Measurements from ENCODE around the gene GAD2.

Gene GAD2

DNA sequence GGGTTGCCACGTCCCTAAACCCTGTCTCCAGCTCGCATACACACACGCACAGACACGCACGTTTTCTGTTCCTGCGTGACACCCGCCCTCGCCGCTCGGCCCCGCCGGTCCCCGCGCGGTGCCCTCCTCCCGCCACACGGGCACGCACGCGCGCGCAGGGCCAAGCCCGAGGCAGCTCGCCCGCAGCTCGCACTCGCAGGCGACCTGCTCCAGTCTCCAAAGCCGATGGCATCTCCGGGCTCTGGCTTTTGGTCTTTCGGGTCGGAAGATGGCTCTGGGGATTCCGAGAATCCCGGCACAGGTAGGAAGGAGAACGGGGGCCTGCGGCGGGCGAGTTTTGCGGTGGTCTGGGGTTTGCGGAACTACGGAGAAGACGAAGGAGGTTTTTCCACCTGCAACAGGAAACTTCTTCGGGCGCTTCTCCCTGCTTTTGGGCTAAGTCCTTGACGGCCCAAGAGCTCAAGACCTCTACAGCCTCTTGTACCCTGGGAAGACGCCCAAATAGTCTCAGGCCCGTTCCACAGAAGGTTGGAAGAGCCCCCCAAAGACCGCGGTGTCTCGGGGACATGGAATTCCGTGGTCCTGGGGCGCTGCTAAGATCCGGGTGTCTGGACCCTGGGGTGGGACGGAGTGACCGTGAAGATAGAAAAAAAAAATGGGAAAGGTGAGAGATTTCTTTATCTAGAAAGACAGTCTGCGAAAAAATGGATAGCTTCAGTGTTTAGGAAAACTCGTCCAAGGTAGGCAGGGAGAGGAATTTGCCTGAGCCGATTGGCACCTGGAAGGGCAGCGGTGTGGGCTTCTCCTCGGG, at the start of gene GAD2:
TSS of gene GAD2 (plus strand) at position 190 of the 811 bp plus-strand sequence. CDS start at position 226, 36 bp downstream.
- H3K27me3 ChIP-seq (ENCODE audit: control insufficient read depth, insufficient read depth, low read length), result peaks cover 87% of the 10 kb centered on the region
- H3K4me1 ChIP-seq (ENCODE audit: control insufficient read depth, insufficient read depth, low read length), result peaks cover 20% of the 10 kb centered on the region
- no peak within 1 kb of the TSS for H3K9ac ChIP-seq (ENCODE audit: low read depth, low read length)
- H3K4me3 ChIP-seq (ENCODE audit: low read depth, low read length), result peak within 1 kb of the TSS; percentile 44
- no peaks in the 10 kb centered on the region for H3K9me3 ChIP-seq (ENCODE audit: control insufficient read depth, insufficient read depth, low read length)
- H3K36me3 ChIP-seq (ENCODE audit: control insufficient read depth, insufficient read depth, low read length), result no peaks in the 10 kb centered on the region

DNA sequence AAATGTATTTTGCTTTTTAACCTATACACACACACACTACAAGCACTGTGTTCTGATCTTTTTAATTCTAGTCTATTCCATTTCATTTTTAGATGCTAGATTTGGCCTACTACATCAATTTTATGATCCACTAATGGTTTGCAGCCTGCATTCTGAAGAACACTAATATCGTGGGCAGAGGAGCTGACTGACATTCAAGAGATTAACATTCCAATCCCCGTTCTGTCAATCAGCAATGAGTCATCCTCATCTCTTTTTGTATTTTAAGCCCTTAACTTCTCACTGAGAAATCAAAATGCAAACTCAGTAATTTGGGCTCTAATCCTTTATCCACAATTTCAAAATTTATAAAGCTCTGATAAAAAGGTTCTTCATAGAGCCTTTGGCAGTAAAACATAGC, 47.1 kb upstream of the GAD2 start:
- Histone ChIP-seq H3K4me3 (ENCODE audit: low read depth, low read length) (no peak overlapping the region), H3K9ac (ENCODE audit: low read depth, low read length) (no peak overlapping the region), H3K4me1 (ENCODE audit: control insufficient read depth, insufficient read depth, low read length) (peaks cover 24% of the 10 kb centered on the region), H3K27me3 (ENCODE audit: control insufficient read depth, insufficient read depth, low read length) (no peaks in the 10 kb centered on the region), H3K9me3 (ENCODE audit: control insufficient read depth, insufficient read depth, low read length) (no peaks in the 10 kb centered on the region), H3K36me3 (ENCODE audit: control insufficient read depth, insufficient read depth, low read length) (no peaks in the 10 kb centered on the region)

- Histone ChIP-seq H3K4me1 (ENCODE audit: control insufficient read depth, insufficient read depth, low read length) (peaks cover 24% of the 10 kb centered on the region), H3K9me3 (ENCODE audit: control insufficient read depth, insufficient read depth, low read length) (no peaks in the 10 kb centered on the region), H3K27me3 (ENCODE audit: control insufficient read depth, insufficient read depth, low read length) (no peaks in the 10 kb centered on the region), H3K9ac (ENCODE audit: low read depth, low read length) (no peak overlapping the region), H3K4me3 (ENCODE audit: low read depth, low read length) (no peak overlapping the region), H3K36me3 (ENCODE audit: control insufficient read depth, insufficient read depth, low read length) (no peaks in the 10 kb centered on the region)
These were observed 44.4 kb upstream of the GAD2 start for GRCh38 chr10:26172131-26172530.

DNA sequence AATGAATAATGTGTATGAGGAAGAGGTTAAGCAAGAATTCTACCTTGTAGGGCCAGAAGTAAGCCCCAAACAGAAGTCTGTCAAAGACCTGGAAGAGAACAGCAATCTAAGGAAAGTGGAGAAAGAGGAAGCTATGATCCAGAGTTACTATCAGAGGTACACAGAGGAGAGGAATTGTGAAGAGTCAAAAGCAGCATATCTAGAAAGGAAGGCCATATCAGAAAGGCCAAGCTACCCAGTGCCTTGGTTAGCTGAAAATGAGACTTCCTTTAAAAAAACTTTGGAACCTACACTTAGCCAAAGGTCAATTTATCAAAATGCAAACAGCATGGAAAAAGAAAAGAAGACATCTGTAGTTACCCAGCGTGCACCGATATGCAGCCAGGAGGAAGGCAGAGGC, 42.7 kb upstream of the GAD2 start:
- no peaks in the 10 kb centered on the region for H3K36me3 ChIP-seq (ENCODE audit: control insufficient read depth, insufficient read depth, low read length)
- H3K9me3 ChIP-seq (ENCODE audit: control insufficient read depth, insufficient read depth, low read length), result no peaks in the 10 kb centered on the region
- peaks cover 21% of the 10 kb centered on the region for H3K4me1 ChIP-seq (ENCODE audit: control insufficient read depth, insufficient read depth, low read length)
- H3K4me3 ChIP-seq (ENCODE audit: low read depth, low read length), result no peak overlapping the region
- no peaks in the 10 kb centered on the region for H3K27me3 ChIP-seq (ENCODE audit: control insufficient read depth, insufficient read depth, low read length)
- H3K9ac ChIP-seq (ENCODE audit: low read depth, low read length), result no peak overlapping the region

DNA sequence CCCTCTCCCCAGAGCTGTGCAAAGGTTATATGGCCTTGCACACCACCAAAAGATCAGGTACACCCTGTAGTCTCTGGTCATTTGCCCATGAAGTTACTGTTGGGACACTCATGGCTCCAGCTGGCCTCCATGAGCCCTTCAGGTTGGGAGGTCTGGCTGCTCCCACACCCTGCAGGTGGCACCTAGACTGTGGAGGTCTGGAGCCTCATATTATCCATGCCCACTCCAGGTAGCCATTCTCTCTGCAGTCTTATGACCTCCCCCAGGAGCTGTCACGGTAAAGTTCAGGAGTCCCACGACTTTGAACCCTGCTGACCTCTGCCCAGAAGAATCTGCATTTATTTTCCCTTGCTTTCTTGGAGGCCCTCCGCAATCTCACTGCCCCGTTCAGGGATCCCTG, 39.2 kb upstream of the GAD2 start:
- Histone ChIP-seq H3K27me3 (ENCODE audit: control insufficient read depth, insufficient read depth, low read length) (no peaks in the 10 kb centered on the region), H3K9me3 (ENCODE audit: control insufficient read depth, insufficient read depth, low read length) (no peaks in the 10 kb centered on the region), H3K36me3 (ENCODE audit: control insufficient read depth, insufficient read depth, low read length) (no peaks in the 10 kb centered on the region), H3K4me1 (ENCODE audit: control insufficient read depth, insufficient read depth, low read length) (no peaks in the 10 kb centered on the region), H3K4me3 (ENCODE audit: low read depth, low read length) (no peak overlapping the region), H3K9ac (ENCODE audit: low read depth, low read length) (no peak overlapping the region)

- H3K9me3 ChIP-seq (ENCODE audit: control insufficient read depth, insufficient read depth, low read length), result no peaks in the 10 kb centered on the region
- no peaks in the 10 kb centered on the region for H3K36me3 ChIP-seq (ENCODE audit: control insufficient read depth, insufficient read depth, low read length)
- no peaks in the 10 kb centered on the region for H3K27me3 ChIP-seq (ENCODE audit: control insufficient read depth, insufficient read depth, low read length)
- no peak overlapping the region for H3K4me3 ChIP-seq (ENCODE audit: low read depth, low read length)
- no peak overlapping the region for H3K9ac ChIP-seq (ENCODE audit: low read depth, low read length)
- no peaks in the 10 kb centered on the region for H3K4me1 ChIP-seq (ENCODE audit: control insufficient read depth, insufficient read depth, low read length)
These were observed 22.3 kb upstream of the GAD2 start for GRCh38 chr10:26194275-26194674.

DNA sequence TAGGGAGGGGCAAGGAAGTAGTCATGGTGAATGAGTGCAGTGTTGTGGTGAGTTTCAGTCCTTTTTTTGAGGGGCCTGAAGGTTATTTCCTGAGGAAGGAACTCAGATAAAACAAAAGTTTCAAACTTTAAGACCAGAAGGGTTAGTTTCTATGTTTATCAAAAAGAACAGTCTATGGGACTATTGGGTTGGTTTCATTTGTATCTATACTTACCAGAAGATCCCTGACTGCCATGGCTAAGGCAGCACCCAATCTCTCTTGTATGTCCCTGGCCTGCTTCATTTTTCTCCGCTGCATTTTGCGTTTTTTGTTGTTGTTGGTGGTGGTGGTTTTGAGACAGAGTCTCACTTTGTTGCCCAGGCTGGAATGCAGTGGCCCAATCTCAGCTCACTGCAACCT, 19.3 kb upstream of the GAD2 start:
- Histone ChIP-seq H3K36me3 (ENCODE audit: control insufficient read depth, insufficient read depth, low read length) (no peaks in the 10 kb centered on the region), H3K27me3 (ENCODE audit: control insufficient read depth, insufficient read depth, low read length) (no peaks in the 10 kb centered on the region), H3K9me3 (ENCODE audit: control insufficient read depth, insufficient read depth, low read length) (no peaks in the 10 kb centered on the region), H3K4me1 (ENCODE audit: control insufficient read depth, insufficient read depth, low read length) (peaks cover 4% of the 10 kb centered on the region), H3K4me3 (ENCODE audit: low read depth, low read length) (no peak overlapping the region), H3K9ac (ENCODE audit: low read depth, low read length) (no peak overlapping the region)

- Histone ChIP-seq H3K9ac (ENCODE audit: low read depth, low read length) (no peak overlapping the region), H3K9me3 (ENCODE audit: control insufficient read depth, insufficient read depth, low read length) (no peaks in the 10 kb centered on the region), H3K27me3 (ENCODE audit: control insufficient read depth, insufficient read depth, low read length) (no peaks in the 10 kb centered on the region), H3K36me3 (ENCODE audit: control insufficient read depth, insufficient read depth, low read length) (no peaks in the 10 kb centered on the region), H3K4me3 (ENCODE audit: low read depth, low read length) (no peak overlapping the region), H3K4me1 (ENCODE audit: control insufficient read depth, insufficient read depth, low read length) (peaks cover 4% of the 10 kb centered on the region)
These were observed 18.5 kb upstream of the GAD2 start for GRCh38 chr10:26198119-26198518.

DNA sequence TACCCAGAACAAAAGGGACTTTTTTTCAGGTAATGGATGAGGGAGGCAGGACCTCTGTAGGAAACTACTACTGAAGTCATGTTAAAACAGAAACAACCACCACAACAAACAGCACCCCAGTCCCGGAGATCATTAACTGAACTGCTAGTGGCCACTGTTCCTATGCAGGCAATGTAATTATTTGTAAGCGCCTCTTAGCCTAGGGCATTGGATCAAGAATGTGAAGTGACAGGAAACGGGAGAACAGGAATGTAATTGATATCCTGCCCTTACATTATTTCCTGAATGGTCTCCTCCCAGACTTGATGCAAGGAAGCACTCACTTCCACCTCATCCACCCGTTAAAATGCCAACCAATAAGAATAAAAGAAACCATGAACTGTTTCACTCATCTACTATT, 16.7 kb upstream of the GAD2 start:
- peaks cover 4% of the 10 kb centered on the region for H3K4me1 ChIP-seq (ENCODE audit: control insufficient read depth, insufficient read depth, low read length)
- no peaks in the 10 kb centered on the region for H3K9me3 ChIP-seq (ENCODE audit: control insufficient read depth, insufficient read depth, low read length)
- no peak overlapping the region for H3K9ac ChIP-seq (ENCODE audit: low read depth, low read length)
- H3K27me3 ChIP-seq (ENCODE audit: control insufficient read depth, insufficient read depth, low read length), result no peaks in the 10 kb centered on the region
- H3K4me3 ChIP-seq (ENCODE audit: low read depth, low read length), result no peak overlapping the region
- H3K36me3 ChIP-seq (ENCODE audit: control insufficient read depth, insufficient read depth, low read length), result no peaks in the 10 kb centered on the region

- H3K9me3 ChIP-seq (ENCODE audit: control insufficient read depth, insufficient read depth, low read length), result no peaks in the 10 kb centered on the region
- peaks cover 17% of the 10 kb centered on the region for H3K27me3 ChIP-seq (ENCODE audit: control insufficient read depth, insufficient read depth, low read length)
- H3K4me1 ChIP-seq (ENCODE audit: control insufficient read depth, insufficient read depth, low read length), result no peaks in the 10 kb centered on the region
- H3K36me3 ChIP-seq (ENCODE audit: control insufficient read depth, insufficient read depth, low read length), result no peaks in the 10 kb centered on the region
- no peak overlapping the region for H3K4me3 ChIP-seq (ENCODE audit: low read depth, low read length)
- no peak overlapping the region for H3K9ac ChIP-seq (ENCODE audit: low read depth, low read length)
These were observed 11.4 kb upstream of the GAD2 start for GRCh38 chr10:26205223-26205622.

DNA sequence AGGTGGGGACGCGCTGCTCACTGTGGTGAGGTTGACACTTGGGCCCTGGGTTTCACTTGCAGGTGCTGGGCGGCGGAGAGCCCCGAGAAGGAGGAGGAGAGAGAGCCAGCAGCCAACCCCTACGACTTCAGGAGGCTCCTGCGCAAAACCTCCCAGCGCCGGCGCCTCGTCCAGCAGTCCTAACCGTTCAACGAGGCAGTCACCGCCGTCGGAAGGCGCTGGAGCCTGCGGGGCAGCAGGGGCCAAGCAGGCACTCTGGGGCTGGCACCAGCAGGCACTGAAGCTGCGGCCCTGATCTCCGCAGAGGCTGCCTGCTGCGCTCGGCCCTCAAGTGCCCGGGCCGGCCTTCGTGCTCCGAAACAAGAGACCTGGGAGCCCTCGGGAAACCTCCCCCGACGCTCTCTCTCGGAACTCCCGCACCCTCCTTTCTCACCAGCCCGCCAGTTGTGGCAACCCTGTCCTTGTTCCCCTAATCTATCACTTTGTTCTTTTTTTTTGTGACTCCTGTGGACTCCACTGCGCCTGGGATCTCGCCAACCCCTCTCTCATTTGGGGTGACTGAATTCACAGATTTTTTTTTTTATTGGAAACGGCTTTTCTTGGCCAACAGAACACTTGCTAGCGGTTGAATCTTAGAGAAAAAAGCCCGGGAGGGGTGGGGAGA, 4.7 kb upstream of the GAD2 start:
- H3K36me3 ChIP-seq (ENCODE audit: control insufficient read depth, insufficient read depth, low read length), result no peaks in the 10 kb centered on the region
- H3K9ac ChIP-seq (ENCODE audit: low read depth, low read length), result no peak overlapping the region
- peak overlapping the region; percentile 23 for H3K4me3 ChIP-seq (ENCODE audit: low read depth, low read length)
- no peaks in the 10 kb centered on the region for H3K9me3 ChIP-seq (ENCODE audit: control insufficient read depth, insufficient read depth, low read length)
- H3K27me3 ChIP-seq (ENCODE audit: control insufficient read depth, insufficient read depth, low read length), result peaks cover 74% of the 10 kb centered on the region
- peaks cover 15% of the 10 kb centered on the region for H3K4me1 ChIP-seq (ENCODE audit: control insufficient read depth, insufficient read depth, low read length)

DNA sequence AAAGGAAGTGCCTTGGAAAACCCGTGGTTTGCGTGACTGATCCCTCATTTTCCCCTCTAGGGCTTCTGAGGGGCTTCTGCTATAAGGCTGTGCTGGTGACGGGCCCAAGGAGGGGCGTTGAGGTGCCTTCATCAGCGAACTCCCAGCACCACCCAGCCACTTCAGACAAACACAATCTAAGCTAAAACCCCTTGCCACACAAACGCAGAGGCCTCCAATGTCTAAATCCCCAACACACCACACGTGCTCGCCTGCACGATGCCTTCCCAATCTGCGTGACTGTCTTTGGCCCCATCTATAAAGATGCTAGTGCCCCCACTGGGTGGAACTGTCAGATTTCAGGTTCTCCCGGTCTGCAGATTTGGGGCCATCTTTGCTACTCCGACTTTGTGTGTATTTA, 4.1 kb upstream of the GAD2 start:
- Histone ChIP-seq H3K27me3 (ENCODE audit: control insufficient read depth, insufficient read depth, low read length) (peaks cover 80% of the 10 kb centered on the region), H3K4me3 (ENCODE audit: low read depth, low read length) (peak overlapping the region; percentile 23), H3K9ac (ENCODE audit: low read depth, low read length) (no peak overlapping the region), H3K4me1 (ENCODE audit: control insufficient read depth, insufficient read depth, low read length) (peaks cover 15% of the 10 kb centered on the region), H3K9me3 (ENCODE audit: control insufficient read depth, insufficient read depth, low read length) (no peaks in the 10 kb centered on the region), H3K36me3 (ENCODE audit: control insufficient read depth, insufficient read depth, low read length) (no peaks in the 10 kb centered on the region)
